WTC11 (cell line): ENCODE data around the gene MELK. TPM values are rescaled to one million over a fixed set of nuclear protein-coding genes. Genes with fewer than 3 reads are reported as not detected.

Experiments used
- ATAC-seq: fragments of 200-7000 bp; cut with Tn5 transposase; 2 replicates; pipeline ENCODE4 v1.10.0; 2021; ENCODE audit warnings: mild to moderate bottlenecking, moderate library complexity
- CTCF ChIA-PET: fragments of 300-600 bp; sonication (Branson Sonifier 250); formaldehyde crosslinking; loops from one replicate; lab custom pipeline; 2021; ENCODE audit warnings: antibody characterized with exemption; lab: Charles Lee
- POLR2A ChIA-PET: fragments of 350-600 bp; sonication (Branson Sonifier 250); formaldehyde crosslinking; loops from one replicate; lab custom pipeline; 2021; ENCODE audit warnings: antibody characterized with exemption; lab: Charles Lee
- DNase-seq: peaks from one replicate; pipeline ENCODE4 v3.0.0; 2021; ENCODE audit warnings: low spot score
- H3K27ac Mint-ChIP-seq: 2 replicates; pipeline ENCODE4 v1.8.0; 2021; ENCODE audit warnings: mixed read lengths
- H3K27me3 Mint-ChIP-seq: 2 replicates; pipeline ENCODE4 v1.8.0; 2021; ENCODE audit warnings: low read depth, mild to moderate bottlenecking, moderate library complexity, mixed read lengths
- H3K36me3 Mint-ChIP-seq: 2 replicates; pipeline ENCODE4 v1.8.0; 2021; ENCODE audit warnings: mixed read lengths
- H3K4me1 Mint-ChIP-seq: 2 replicates; pipeline ENCODE4 v1.8.0; 2022; ENCODE audit warnings: mixed read lengths
- H3K4me3 Mint-ChIP-seq: 2 replicates; pipeline ENCODE4 v1.8.0; 2021; ENCODE audit warnings: mild to moderate bottlenecking, moderate library complexity, mixed read lengths
- H3K9me3 Mint-ChIP-seq: 2 replicates; pipeline ENCODE4 v1.8.0; 2021; ENCODE audit warnings: mixed read lengths
- ATF1 ChIP-seq: sonication (generic); formaldehyde crosslinking; IDR thresholded peaks from 2 replicates; pipeline ENCODE4 v1.8.1; 2023; ENCODE audit warnings: mild to moderate bottlenecking, moderate library complexity, missing genetic modification reagents
- CREM ChIP-seq: sonication (generic); formaldehyde crosslinking; IDR thresholded peaks from 2 replicates; pipeline ENCODE4 v1.8.1; 2022; ENCODE audit warnings: mild to moderate bottlenecking, missing genetic modification reagents, moderate library complexity
- FOXK1 ChIP-seq: sonication (generic); formaldehyde crosslinking; IDR thresholded peaks from 2 replicates; pipeline ENCODE4 v1.8.0; 2022; ENCODE audit warnings: mild to moderate bottlenecking, moderate library complexity, missing genetic modification reagents
- GABPB1 ChIP-seq: sonication (generic); formaldehyde crosslinking; IDR thresholded peaks from 2 replicates; pipeline ENCODE4 v1.8.1; 2023; ENCODE audit warnings: mild to moderate bottlenecking, missing genetic modification reagents
- NFE2L1 ChIP-seq: sonication (generic); formaldehyde crosslinking; IDR thresholded peaks from 2 replicates; pipeline ENCODE4 v1.8.1; 2023; ENCODE audit warnings: missing genetic modification reagents
- NFYB ChIP-seq: sonication (generic); formaldehyde crosslinking; conservative IDR thresholded peaks from 2 replicates; pipeline ENCODE4 v1.8.0; 2022; ENCODE audit warnings: low read depth, missing genetic modification reagents
- SMAD3 ChIP-seq: sonication (generic); formaldehyde crosslinking; IDR thresholded peaks from 2 replicates; pipeline ENCODE4 v1.8.0; 2022; ENCODE audit warnings: missing genetic modification reagents, mild to moderate bottlenecking, borderline replicate concordance
- TP53 ChIP-seq: sonication (generic); formaldehyde crosslinking; IDR thresholded peaks from 2 replicates; pipeline ENCODE4 v1.8.1; 2023; ENCODE audit warnings: mild to moderate bottlenecking, missing genetic modification reagents
- ZNF416 ChIP-seq: fragments of 250-450 bp; sonication (Bioruptor Pico); IDR thresholded peaks from 2 replicates; pipeline ENCODE4 v1.9.0; 2021; ENCODE audit warnings: mild to moderate bottlenecking, inconsistent platforms
- total RNA-seq: library from RNA; stranded (reverse); gene quantifications from 3 replicates; pipeline ENCODE4 v1.2.3, GENCODE V29; 2021
- TF ChIP-seq, protein P1 (sequence below): fragments of 250-450 bp; sonication (Bioruptor Pico); conservative IDR thresholded peaks from 2 replicates; pipeline ENCODE4 v1.9.0; 2021; ENCODE audit warnings: mild to moderate bottlenecking
- TF ChIP-seq, protein P2 (sequence below): fragments of 200-600 bp; IDR thresholded peaks from 2 replicates; pipeline ENCODE4 v1.8.0; 2022; ENCODE audit warnings: antibody characterized with exemption
- TF ChIP-seq, protein P3 (sequence below): fragments of 250-450 bp; sonication (Bioruptor Pico); IDR thresholded peaks from 2 replicates; pipeline ENCODE4 v1.9.0; 2021; ENCODE audit warnings: moderate library complexity, mild to moderate bottlenecking, inconsistent platforms, borderline replicate concordance
- TF ChIP-seq, protein P4 (sequence below): fragments of 250-450 bp; sonication (Bioruptor Pico); IDR thresholded peaks from 2 replicates; pipeline ENCODE4 v2.1.2; 2022; ENCODE audit warnings: mild to moderate bottlenecking, moderate library complexity
- TF ChIP-seq, protein P5 (sequence below): sonication (generic); formaldehyde crosslinking; IDR thresholded peaks from 2 replicates; pipeline ENCODE4 v1.8.1; 2022; ENCODE audit warnings: low read depth, mild to moderate bottlenecking, moderate library complexity, missing genetic modification reagents, borderline replicate concordance
- TF ChIP-seq, protein P6 (sequence below): fragments of 250-450 bp; sonication (Bioruptor Pico); IDR thresholded peaks from 2 replicates; pipeline ENCODE4 v1.9.0; 2021; ENCODE audit warnings: mild to moderate bottlenecking, borderline replicate concordance
- TF ChIP-seq, protein P7 (sequence below): sonication (generic); formaldehyde crosslinking; IDR thresholded peaks from 2 replicates; pipeline ENCODE4 v1.8.1; 2022; ENCODE audit warnings: low read depth, missing genetic modification reagents, borderline replicate concordance
- TF ChIP-seq, protein P8 (sequence below): sonication (generic); formaldehyde crosslinking; IDR thresholded peaks from 2 replicates; pipeline ENCODE4 v1.8.1; 2023; ENCODE audit warnings: mild to moderate bottlenecking, missing genetic modification reagents

Gene MELK
- total RNA-seq, 1 experiment from 2014 or later: 53.2 TPM

DNA sequence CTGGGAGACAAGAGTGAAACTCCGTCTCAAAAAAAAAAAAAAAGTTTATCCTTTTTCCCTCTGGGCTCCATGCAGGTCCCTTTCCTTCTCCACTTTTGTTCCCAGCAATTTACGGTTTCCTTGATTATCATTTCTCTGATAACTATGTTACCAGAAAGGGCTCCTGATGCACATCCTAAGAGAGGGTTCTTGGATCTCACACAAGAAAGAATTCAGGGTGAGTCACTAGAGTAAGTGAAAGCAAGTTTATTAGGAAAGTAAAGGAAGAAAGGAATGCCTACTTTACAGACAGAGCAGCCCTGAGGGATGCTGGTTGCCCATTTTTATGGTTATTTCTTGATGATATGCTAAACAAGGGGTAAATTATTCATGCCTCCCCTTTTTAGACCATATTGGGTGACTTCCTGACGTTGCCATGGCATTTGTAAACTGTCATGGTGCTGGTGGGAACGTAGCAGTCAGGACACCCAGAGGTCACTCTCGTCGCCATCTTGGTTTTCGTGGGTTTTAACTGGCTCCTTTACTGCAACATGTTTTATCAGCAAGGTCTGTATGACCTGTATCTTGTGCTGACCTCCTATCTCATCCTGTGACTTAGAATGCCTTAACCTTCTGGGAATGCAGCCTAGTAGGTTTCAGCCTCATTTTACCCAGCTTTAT, 13.5 kb upstream of the MELK start (continued):
- TF ChIP-seq, protein P1, sequence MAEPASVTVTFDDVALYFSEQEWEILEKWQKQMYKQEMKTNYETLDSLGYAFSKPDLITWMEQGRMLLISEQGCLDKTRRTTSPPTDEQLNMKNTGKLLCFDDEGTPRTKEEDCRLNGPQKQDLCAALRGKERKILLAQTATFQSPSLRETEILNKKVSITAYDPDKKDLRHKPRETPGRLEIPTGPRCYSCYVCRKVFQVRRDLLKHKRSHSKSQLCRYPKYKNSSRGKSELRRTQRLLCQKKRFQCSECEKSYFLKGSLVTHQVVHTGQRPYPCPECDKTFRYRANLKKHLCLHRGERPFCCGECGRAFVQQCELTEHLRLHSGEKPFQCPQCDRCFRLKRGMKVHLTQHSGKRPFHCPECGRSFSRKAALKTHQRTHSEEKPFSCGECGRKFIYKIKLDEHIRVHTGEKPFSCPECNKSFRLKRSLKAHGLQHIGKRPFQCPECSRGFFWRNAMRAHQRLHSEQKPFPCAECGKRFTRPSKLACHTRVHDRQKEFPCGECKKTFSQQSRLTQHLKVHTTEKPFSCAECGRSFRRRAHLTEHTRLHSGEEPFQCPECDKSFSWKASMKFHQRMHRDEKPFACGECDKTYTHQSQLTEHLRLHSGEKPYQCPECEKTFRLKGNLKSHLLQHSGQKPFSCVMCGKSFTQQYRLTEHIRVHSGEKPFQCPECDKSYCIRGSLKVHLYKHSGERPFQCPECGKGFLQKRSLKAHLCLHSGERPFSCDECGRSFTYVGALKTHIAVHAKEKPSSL (CRISPR knock-in tag): no peak
- TF ChIP-seq, protein P2, sequence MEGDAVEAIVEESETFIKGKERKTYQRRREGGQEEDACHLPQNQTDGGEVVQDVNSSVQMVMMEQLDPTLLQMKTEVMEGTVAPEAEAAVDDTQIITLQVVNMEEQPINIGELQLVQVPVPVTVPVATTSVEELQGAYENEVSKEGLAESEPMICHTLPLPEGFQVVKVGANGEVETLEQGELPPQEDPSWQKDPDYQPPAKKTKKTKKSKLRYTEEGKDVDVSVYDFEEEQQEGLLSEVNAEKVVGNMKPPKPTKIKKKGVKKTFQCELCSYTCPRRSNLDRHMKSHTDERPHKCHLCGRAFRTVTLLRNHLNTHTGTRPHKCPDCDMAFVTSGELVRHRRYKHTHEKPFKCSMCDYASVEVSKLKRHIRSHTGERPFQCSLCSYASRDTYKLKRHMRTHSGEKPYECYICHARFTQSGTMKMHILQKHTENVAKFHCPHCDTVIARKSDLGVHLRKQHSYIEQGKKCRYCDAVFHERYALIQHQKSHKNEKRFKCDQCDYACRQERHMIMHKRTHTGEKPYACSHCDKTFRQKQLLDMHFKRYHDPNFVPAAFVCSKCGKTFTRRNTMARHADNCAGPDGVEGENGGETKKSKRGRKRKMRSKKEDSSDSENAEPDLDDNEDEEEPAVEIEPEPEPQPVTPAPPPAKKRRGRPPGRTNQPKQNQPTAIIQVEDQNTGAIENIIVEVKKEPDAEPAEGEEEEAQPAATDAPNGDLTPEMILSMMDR: no peak
- TF ChIP-seq GABPB1 (CRISPR knock-in tag) (no peak), CREM (CRISPR knock-in tag) (no peak), ATF1 (CRISPR knock-in tag) (no peak), ZNF416 (no peak), NFE2L1 (CRISPR knock-in tag) (no peak)
- TF ChIP-seq, protein P3, sequence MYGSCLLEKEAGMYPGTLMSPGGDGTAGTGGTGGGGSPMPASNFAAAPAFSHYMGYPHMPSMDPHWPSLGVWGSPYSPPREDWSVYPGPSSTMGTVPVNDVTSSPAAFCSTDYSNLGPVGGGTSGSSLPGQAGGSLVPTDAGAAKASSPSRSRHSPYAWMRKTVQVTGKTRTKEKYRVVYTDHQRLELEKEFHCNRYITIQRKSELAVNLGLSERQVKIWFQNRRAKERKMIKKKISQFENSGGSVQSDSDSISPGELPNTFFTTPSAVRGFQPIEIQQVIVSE: no peak
- TF ChIP-seq, protein P4, sequence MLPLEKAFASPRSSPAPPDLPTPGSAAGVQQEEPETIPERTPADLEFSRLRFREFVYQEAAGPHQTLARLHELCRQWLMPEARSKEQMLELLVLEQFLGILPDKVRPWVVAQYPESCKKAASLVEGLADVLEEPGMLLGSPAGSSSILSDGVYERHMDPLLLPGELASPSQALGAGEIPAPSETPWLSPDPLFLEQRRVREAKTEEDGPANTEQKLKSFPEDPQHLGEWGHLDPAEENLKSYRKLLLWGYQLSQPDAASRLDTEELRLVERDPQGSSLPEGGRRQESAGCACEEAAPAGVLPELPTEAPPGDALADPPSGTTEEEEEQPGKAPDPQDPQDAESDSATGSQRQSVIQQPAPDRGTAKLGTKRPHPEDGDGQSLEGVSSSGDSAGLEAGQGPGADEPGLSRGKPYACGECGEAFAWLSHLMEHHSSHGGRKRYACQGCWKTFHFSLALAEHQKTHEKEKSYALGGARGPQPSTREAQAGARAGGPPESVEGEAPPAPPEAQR: no peak
- TF ChIP-seq, protein P5, sequence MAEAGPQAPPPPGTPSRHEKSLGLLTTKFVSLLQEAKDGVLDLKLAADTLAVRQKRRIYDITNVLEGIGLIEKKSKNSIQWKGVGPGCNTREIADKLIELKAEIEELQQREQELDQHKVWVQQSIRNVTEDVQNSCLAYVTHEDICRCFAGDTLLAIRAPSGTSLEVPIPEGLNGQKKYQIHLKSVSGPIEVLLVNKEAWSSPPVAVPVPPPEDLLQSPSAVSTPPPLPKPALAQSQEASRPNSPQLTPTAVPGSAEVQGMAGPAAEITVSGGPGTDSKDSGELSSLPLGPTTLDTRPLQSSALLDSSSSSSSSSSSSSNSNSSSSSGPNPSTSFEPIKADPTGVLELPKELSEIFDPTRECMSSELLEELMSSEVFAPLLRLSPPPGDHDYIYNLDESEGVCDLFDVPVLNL: no peak

DNA sequence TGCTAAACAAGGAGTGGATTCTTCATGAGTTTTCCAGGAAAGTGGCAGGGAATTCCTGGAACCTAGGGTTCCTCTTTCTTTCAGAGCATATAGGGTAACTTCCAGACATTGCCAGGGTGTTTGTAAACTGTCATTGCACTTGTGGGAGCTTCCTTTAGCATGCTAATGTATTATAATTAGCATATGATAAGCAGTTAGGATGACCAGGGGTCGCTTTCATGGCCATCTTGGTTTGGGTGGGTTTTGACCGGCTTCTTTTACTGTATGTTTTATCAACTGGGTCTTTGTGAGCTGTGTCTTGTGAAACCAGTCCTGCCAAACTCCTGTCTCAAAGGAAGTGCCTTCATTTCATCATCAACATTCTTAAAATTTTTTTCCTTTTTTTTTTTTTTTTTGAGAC, 11.9 kb upstream of the MELK start:
- Mint-ChIP-seq H3K36me3 (no peaks in the 10 kb centered on the region), H3K4me1 (peaks cover 12% of the 10 kb centered on the region), H3K4me3 (no peak overlapping the region), H3K9me3 (no peaks in the 10 kb centered on the region; the same call in 1 of the 2 replicates), H3K27ac (no peak overlapping the region), H3K27me3 (no peaks in the 10 kb centered on the region)
- ChIA-PET POLR2A (interaction anchor here (0.6 kb wide), 1 partner anchor 1526 kb away, joined by 3 read pairs; no protein-coding TSS in a partner anchor), CTCF (interaction anchor here (0.7 to 1.6 kb wide), 2 partner anchors 154 to 205 kb away, joined by 3 to 10 read pairs; no protein-coding TSS in a partner anchor)
- peak; percentile 50 for ATAC-seq
- DNase-seq: no peak
- TF ChIP-seq TP53 (CRISPR knock-in tag) (no peak), FOXK1 (CRISPR knock-in tag) (no peak), NFYB (CRISPR knock-in tag) (no peak), SMAD3 (CRISPR knock-in tag) (no peak)
- TF ChIP-seq, protein P6, sequence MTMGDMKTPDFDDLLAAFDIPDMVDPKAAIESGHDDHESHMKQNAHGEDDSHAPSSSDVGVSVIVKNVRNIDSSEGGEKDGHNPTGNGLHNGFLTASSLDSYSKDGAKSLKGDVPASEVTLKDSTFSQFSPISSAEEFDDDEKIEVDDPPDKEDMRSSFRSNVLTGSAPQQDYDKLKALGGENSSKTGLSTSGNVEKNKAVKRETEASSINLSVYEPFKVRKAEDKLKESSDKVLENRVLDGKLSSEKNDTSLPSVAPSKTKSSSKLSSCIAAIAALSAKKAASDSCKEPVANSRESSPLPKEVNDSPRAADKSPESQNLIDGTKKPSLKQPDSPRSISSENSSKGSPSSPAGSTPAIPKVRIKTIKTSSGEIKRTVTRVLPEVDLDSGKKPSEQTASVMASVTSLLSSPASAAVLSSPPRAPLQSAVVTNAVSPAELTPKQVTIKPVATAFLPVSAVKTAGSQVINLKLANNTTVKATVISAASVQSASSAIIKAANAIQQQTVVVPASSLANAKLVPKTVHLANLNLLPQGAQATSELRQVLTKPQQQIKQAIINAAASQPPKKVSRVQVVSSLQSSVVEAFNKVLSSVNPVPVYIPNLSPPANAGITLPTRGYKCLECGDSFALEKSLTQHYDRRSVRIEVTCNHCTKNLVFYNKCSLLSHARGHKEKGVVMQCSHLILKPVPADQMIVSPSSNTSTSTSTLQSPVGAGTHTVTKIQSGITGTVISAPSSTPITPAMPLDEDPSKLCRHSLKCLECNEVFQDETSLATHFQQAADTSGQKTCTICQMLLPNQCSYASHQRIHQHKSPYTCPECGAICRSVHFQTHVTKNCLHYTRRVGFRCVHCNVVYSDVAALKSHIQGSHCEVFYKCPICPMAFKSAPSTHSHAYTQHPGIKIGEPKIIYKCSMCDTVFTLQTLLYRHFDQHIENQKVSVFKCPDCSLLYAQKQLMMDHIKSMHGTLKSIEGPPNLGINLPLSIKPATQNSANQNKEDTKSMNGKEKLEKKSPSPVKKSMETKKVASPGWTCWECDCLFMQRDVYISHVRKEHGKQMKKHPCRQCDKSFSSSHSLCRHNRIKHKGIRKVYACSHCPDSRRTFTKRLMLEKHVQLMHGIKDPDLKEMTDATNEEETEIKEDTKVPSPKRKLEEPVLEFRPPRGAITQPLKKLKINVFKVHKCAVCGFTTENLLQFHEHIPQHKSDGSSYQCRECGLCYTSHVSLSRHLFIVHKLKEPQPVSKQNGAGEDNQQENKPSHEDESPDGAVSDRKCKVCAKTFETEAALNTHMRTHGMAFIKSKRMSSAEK: no peak
- TF ChIP-seq, protein P7, sequence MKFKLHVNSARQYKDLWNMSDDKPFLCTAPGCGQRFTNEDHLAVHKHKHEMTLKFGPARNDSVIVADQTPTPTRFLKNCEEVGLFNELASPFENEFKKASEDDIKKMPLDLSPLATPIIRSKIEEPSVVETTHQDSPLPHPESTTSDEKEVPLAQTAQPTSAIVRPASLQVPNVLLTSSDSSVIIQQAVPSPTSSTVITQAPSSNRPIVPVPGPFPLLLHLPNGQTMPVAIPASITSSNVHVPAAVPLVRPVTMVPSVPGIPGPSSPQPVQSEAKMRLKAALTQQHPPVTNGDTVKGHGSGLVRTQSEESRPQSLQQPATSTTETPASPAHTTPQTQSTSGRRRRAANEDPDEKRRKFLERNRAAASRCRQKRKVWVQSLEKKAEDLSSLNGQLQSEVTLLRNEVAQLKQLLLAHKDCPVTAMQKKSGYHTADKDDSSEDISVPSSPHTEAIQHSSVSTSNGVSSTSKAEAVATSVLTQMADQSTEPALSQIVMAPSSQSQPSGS (CRISPR knock-in tag): no peak
- TF ChIP-seq, protein P3: no peak
- TF ChIP-seq, protein P8, sequence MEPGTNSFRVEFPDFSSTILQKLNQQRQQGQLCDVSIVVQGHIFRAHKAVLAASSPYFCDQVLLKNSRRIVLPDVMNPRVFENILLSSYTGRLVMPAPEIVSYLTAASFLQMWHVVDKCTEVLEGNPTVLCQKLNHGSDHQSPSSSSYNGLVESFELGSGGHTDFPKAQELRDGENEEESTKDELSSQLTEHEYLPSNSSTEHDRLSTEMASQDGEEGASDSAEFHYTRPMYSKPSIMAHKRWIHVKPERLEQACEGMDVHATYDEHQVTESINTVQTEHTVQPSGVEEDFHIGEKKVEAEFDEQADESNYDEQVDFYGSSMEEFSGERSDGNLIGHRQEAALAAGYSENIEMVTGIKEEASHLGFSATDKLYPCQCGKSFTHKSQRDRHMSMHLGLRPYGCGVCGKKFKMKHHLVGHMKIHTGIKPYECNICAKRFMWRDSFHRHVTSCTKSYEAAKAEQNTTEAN (CRISPR knock-in tag): no peak
